Caco-2 (cell line): Measurements from ENCODE around the gene ANKLE1. TPM values are rescaled to one million over a fixed set of nuclear protein-coding genes. Genes with fewer than 3 reads are reported as not detected.
A peak's percentile ranks its signal among the peaks of the same experiment; 100 is the strongest.

Source experiments
- BruUV-seq: library from RNA; stranded (reverse); fragments of 400-500 nt; replicated peaks from 2 replicates; lab custom pipeline; 2021; lab: Mats Ljungman, UMichigan
- CTCF ChIA-PET: fragments of 300-600 bp; sonication (Branson Sonifier 250); formaldehyde crosslinking; loops from one replicate; lab custom pipeline; 2022; ENCODE audit warnings: antibody characterized with exemption; lab: Charles Lee
- POLR2A ChIA-PET: fragments of 300-600 bp; sonication (Branson Sonifier 250); formaldehyde crosslinking; loops from one replicate; lab custom pipeline; 2022; ENCODE audit warnings: antibody characterized with exemption; lab: Charles Lee
- DNase-seq, 2 experiments: peaks; one replicate each; pipeline versions ENCODE4 v3.0.0 to v3.0.0-alpha.2; 2020 to 2022
- H3K27me3 ChIP-seq: replicated peaks from 2 replicates; pipeline ENCODE4 v1.6.0; 2011; ENCODE audit warnings: low read length; ENCODE audit not compliant: control insufficient read depth, insufficient read depth
- H3K36me3 ChIP-seq: 2 replicates; pipeline ENCODE4 v1.5.1; 2011; ENCODE audit warnings: low read length; ENCODE audit not compliant: control insufficient read depth, insufficient read depth
- H3K4me1 ChIP-seq: fragments of 250-450 bp; sonication (Bioruptor Pico); 2 replicates; pipeline ENCODE4 v1.5.1; 2020; ENCODE audit warnings: mild to moderate bottlenecking
- H3K4me3 ChIP-seq: 2 replicates; pipeline ENCODE4 v1.5.1; 2011; ENCODE audit warnings: low read depth, mild to moderate bottlenecking, control low read depth, low read length
- H3K9me3 ChIP-seq: fragments of 250-450 bp; sonication (Bioruptor Pico); 2 replicates; pipeline ENCODE4 v1.5.1; 2020; ENCODE audit warnings: mild to moderate bottlenecking, moderate library complexity
- H3K27ac Mint-ChIP-seq: one replicate; pipeline ENCODE4 v1.8.0; 2022; ENCODE audit warnings: mixed read lengths; ENCODE audit not compliant: unreplicated experiment
- H3K27me3 Mint-ChIP-seq: one replicate; pipeline ENCODE4 v1.8.0; 2022; ENCODE audit warnings: mixed read lengths; ENCODE audit not compliant: insufficient read depth, unreplicated experiment
- H3K36me3 Mint-ChIP-seq: one replicate; pipeline ENCODE4 v1.8.0; 2022; ENCODE audit warnings: mild to moderate bottlenecking, mixed read lengths; ENCODE audit not compliant: insufficient read depth, unreplicated experiment
- H3K4me1 Mint-ChIP-seq: one replicate; pipeline ENCODE4 v1.8.0; 2022; ENCODE audit warnings: low read depth, mixed read lengths; ENCODE audit not compliant: unreplicated experiment
- H3K4me3 Mint-ChIP-seq: one replicate; pipeline ENCODE4 v1.8.0; 2022; ENCODE audit warnings: mild to moderate bottlenecking, moderate library complexity, mixed read lengths; ENCODE audit not compliant: unreplicated experiment
- H3K9me3 Mint-ChIP-seq: one replicate; pipeline ENCODE4 v1.8.0; 2022; ENCODE audit warnings: mixed read lengths; ENCODE audit not compliant: unreplicated experiment
- CTCF ChIP-seq, 2 experiments: fragments of 200-600 bp in 1 of 2; IDR thresholded peaks; 1 replicate in 1 of 2; 2 replicates in 1 of 2; pipeline versions ENCODE4 v1.5.1 to v1.8.0; 2011 to 2022; ENCODE audit warnings: antibody characterized with exemption in 1 of 2, control low read depth in 1 of 2, inconsistent platforms in 1 of 2, low read depth in 1 of 2, low read length in 1 of 2, mild to moderate bottlenecking in 1 of 2, moderate library complexity in 1 of 2; ENCODE audit not compliant: insufficient read depth in 1 of 2, severe bottlenecking in 1 of 2, unreplicated experiment in 1 of 2
- intact Hi-C: fragments of 100-400 bp; cut with micrococcal nuclease; formaldehyde crosslinking; loops from one replicate; pipeline ENCODE4 v1.10.0; 2022; ENCODE audit not compliant: unreplicated experiment
- total RNA-seq: library from RNA; stranded (reverse); gene quantifications from 2 replicates; pipeline ENCODE4 v1.2.3, GENCODE V29; 2022

ANKLE1 gene
- total RNA-seq, 1 experiment from 2014 or later, result 14.3 TPM

- CTCF ChIA-PET, result interaction anchor here (0.7 to 1.4 kb wide), 4 partner anchors 8 to 205 kb away, joined by 3 to 5 read pairs (median 4); partner anchors contain the start of gene ANKLE1
These were observed 26.5 kb upstream of the ANKLE1 start for GRCh38 chr19:17255150-17255621.

GRCh38 chr19:17256130-17256529 is 25.6 kb upstream of the ANKLE1 start:
- Mint-ChIP-seq H3K9me3 (no peaks in the 10 kb centered on the region), H3K27ac (no peak overlapping the region), H3K4me1 (peaks cover 7% of the 10 kb centered on the region), H3K4me3 (no peak overlapping the region), H3K36me3 (no peaks in the 10 kb centered on the region), H3K27me3 (no peaks in the 10 kb centered on the region)
- BruUV-seq, result no TSS peak
- Histone ChIP-seq H3K4me1 (peaks cover 10% of the 10 kb centered on the region), H3K36me3 (no peaks in the 10 kb centered on the region), H3K27me3 (no peaks in the 10 kb centered on the region), H3K4me3 (no peak overlapping the region), H3K9me3 (no peaks in the 10 kb centered on the region)
- ChIA-PET POLR2A (interaction anchor here (1.4 kb wide), 1 partner anchor 41 kb away, joined by 6 read pairs; no protein-coding TSS in a partner anchor), CTCF (interaction anchor here (0.5 to 1.4 kb wide), 2 partner anchors 25 to 103 kb away, joined by 4 read pairs; partner anchors contain the start of gene ANKLE1)
- no peak for TF ChIP-seq CTCF (IDR thresholded peaks at IDR 0.05; ENCODE audit: insufficient read depth in 1 of 2, low read depth in 1 of 2, low read length in 1 of 2, severe bottlenecking in 1 of 2, unreplicated experiment in 1 of 2)
- intact Hi-C loops, result no loop called here
- no peak for DNase-seq

More at GRCh38 chr19:17255150-17255621, 26.5 kb upstream of the ANKLE1 start:
- H3K27me3 ChIP-seq, result no peaks in the 10 kb centered on the region
- peak in 1 of 2 experiments; percentile 41 for DNase-seq
- intact Hi-C loops, result no loop called here
- Mint-ChIP-seq H3K27ac (no peak overlapping the region), H3K9me3 (no peaks in the 10 kb centered on the region), H3K4me1 (no peaks in the 10 kb centered on the region), H3K27me3 (no peaks in the 10 kb centered on the region), H3K4me3 (no peak overlapping the region), H3K36me3 (no peaks in the 10 kb centered on the region)
- H3K4me3 ChIP-seq, result no peak overlapping the region
- no peaks in the 10 kb centered on the region for H3K9me3 ChIP-seq
- no peaks in the 10 kb centered on the region for H3K36me3 ChIP-seq
- peaks cover 10% of the 10 kb centered on the region for H3K4me1 ChIP-seq
- POLR2A ChIA-PET, result interaction anchor here (1.4 kb wide), 1 partner anchor 40 kb away, joined by 6 read pairs; no protein-coding TSS in a partner anchor
- no peak for TF ChIP-seq CTCF (IDR thresholded peaks at IDR 0.05; ENCODE audit: insufficient read depth in 1 of 2, low read depth in 1 of 2, low read length in 1 of 2, severe bottlenecking in 1 of 2, unreplicated experiment in 1 of 2)
- BruUV-seq, result no TSS peak

GRCh38 chr19:17259118-17259780 is 22.5 kb upstream of the ANKLE1 start:
- no peaks in the 10 kb centered on the region for H3K27me3 Mint-ChIP-seq
- H3K4me1 Mint-ChIP-seq, result peaks cover 8% of the 10 kb centered on the region
- Histone ChIP-seq H3K36me3 (no peaks in the 10 kb centered on the region), H3K27me3 (no peaks in the 10 kb centered on the region), H3K4me3 (no peak overlapping the region), H3K4me1 (peaks cover 10% of the 10 kb centered on the region), H3K9me3 (no peaks in the 10 kb centered on the region)
- H3K9me3 Mint-ChIP-seq, result no peaks in the 10 kb centered on the region
- no peaks in the 10 kb centered on the region for H3K36me3 Mint-ChIP-seq
- intact Hi-C loops, result no loop called here
- no peak for TF ChIP-seq CTCF (IDR thresholded peaks at IDR 0.05; ENCODE audit: insufficient read depth in 1 of 2, low read depth in 1 of 2, low read length in 1 of 2, severe bottlenecking in 1 of 2, unreplicated experiment in 1 of 2)
- no peak for DNase-seq
- H3K4me3 Mint-ChIP-seq, result no peak overlapping the region
- BruUV-seq, result no TSS peak
- CTCF ChIA-PET, result interaction anchor here (1.1 to 1.4 kb wide), 3 partner anchors 9 to 44 kb away, joined by 4 to 6 read pairs (median 4); partner anchors contain the start of gene USE1
- no peak overlapping the region for H3K27ac Mint-ChIP-seq
- POLR2A ChIA-PET, result interaction anchor here (0.5 kb wide), 1 partner anchor 15 kb away, joined by 3 read pairs; no protein-coding TSS in a partner anchor
